NB4 (cell line): ENCODE results near the gene DLGAP4.
"Not testable (repeated sequence)": the region's sequence is repeated elsewhere in the genome, so short reads cannot be mapped to it uniquely, and the experiment has no call there.

ENCODE experiments used
- DNase-seq: peaks from one replicate; pipeline ENCODE4 v3.0.0; 2010; ENCODE audit warnings: low read depth
- H3K4me3 ChIP-seq: one replicate; pipeline ENCODE4 v1.5.1; 2011; ENCODE audit warnings: mild to moderate bottlenecking, low read depth, low read length, moderate library complexity
- CTCF ChIP-seq: IDR thresholded peaks from one replicate; pipeline ENCODE4 v1.5.1; 2012; ENCODE audit warnings: low read depth, low read length
- MAX ChIP-seq: IDR thresholded peaks from 2 replicates; pipeline ENCODE4 v1.6.1; 2011; ENCODE audit warnings: low read depth, low read length
- MYC ChIP-seq: IDR thresholded peaks from 2 replicates; pipeline ENCODE4 v1.6.1; 2011; ENCODE audit warnings: low read depth, low read length
- POLR2A ChIP-seq: IDR thresholded peaks from 2 replicates; pipeline ENCODE4 v1.6.1; 2011; ENCODE audit warnings: mild to moderate bottlenecking; ENCODE audit not compliant: insufficient read length; ENCODE audit errors: extremely low read depth

DLGAP4 gene

GRCh38 chr20:36506253-36506652, 200.1 kb downstream of the DLGAP4 start:
- no peak overlapping the region for H3K4me3 ChIP-seq
- TF ChIP-seq CTCF = peak; percentile 57
- no peak for TF ChIP-seq POLR2A
- DNase-seq = peak; percentile 40

- TF ChIP-seq MYC = no peak
- no peak for TF ChIP-seq POLR2A
- no peak for TF ChIP-seq MAX
- no peak for TF ChIP-seq CTCF
- H3K4me3 ChIP-seq = no peak overlapping the region
- no peak for DNase-seq
Measured at GRCh38 chr20:36507746-36508145, 201.6 kb downstream of the DLGAP4 start.

- TF ChIP-seq CTCF (no peak), POLR2A (no peak), MYC (no peak), MAX (no peak)
- no peak overlapping the region for H3K4me3 ChIP-seq
- no peak for DNase-seq
Measured at GRCh38 chr20:36519012-36519719, 213.0 kb downstream of the DLGAP4 start.

- H3K4me3 ChIP-seq = no peak overlapping the region
- TF ChIP-seq POLR2A = no peak
- no peak for TF ChIP-seq CTCF
- TF ChIP-seq MAX = no peak
- no peak for TF ChIP-seq MYC
- DNase-seq = no peak
Measured at GRCh38 chr20:36519944-36520343, 213.8 kb downstream of the DLGAP4 start.

GRCh38 chr20:36521526-36521925, 215.4 kb downstream of the DLGAP4 start:
- DNase-seq = no peak
- H3K4me3 ChIP-seq = no peak overlapping the region
- no peak for TF ChIP-seq MAX
- no peak for TF ChIP-seq MYC
- TF ChIP-seq POLR2A = no peak
- no peak for TF ChIP-seq CTCF

- not testable (repeated sequence) for H3K4me3 ChIP-seq, DNase-seq
Measured at GRCh38 chr20:36522412-36522811, 216.3 kb downstream of the DLGAP4 start.
